Activated T-cell treated with anti-CD3 and anti-CD28 coated beads, Interleukin-2, amount 50 U/mL, for 72 hours (primary cell): Measurements from ENCODE around the gene ETV1. TPM values are rescaled to one million over a fixed set of nuclear protein-coding genes. Genes with fewer than 3 reads are reported as not detected.
"Not testable (repeated sequence)": the region's sequence is repeated elsewhere in the genome, so short reads cannot be mapped to it uniquely, and the experiment has no call there.

Experiments used
- ATAC-seq, 2 donors: fragments of 150-1000 bp; cut with Tn5 transposase; replicated peaks in 1 of 2; 2 replicates each; pipeline ENCODE4 v1.10.0; 2021; ENCODE audit warnings: moderate library complexity in 2 of 2, mild to moderate bottlenecking in 1 of 2
- DNase-seq, 2 donors: peaks; one replicate each; pipeline ENCODE4 v3.0.0; 2021 to 2022; ENCODE audit warnings: mixed read lengths in 1 of 2
- H3K27ac Mint-ChIP-seq: one replicate; pipeline ENCODE4 v1.8.0; 2022; ENCODE audit warnings: mild to moderate bottlenecking, moderate library complexity, mixed read lengths
- H3K27me3 Mint-ChIP-seq: one replicate; pipeline ENCODE4 v1.8.0; 2022; ENCODE audit warnings: low read depth, mixed read lengths
- H3K36me3 Mint-ChIP-seq, 2 donors: one replicate each; pipeline ENCODE4 v1.8.0; 2022; ENCODE audit warnings: mixed read lengths in 2 of 2, mild to moderate bottlenecking in 1 of 2; ENCODE audit not compliant: insufficient read depth in 2 of 2
- H3K4me1 Mint-ChIP-seq: one replicate; pipeline ENCODE4 v1.8.0; 2022; ENCODE audit warnings: low read depth, mixed read lengths
- H3K4me3 Mint-ChIP-seq, 2 donors: one replicate each; pipeline ENCODE4 v1.8.0; 2022; ENCODE audit warnings: mild to moderate bottlenecking in 2 of 2, mixed read lengths in 2 of 2, moderate library complexity in 2 of 2
- H3K9me3 Mint-ChIP-seq, 2 donors: one replicate each; pipeline ENCODE4 v1.8.0; 2022; ENCODE audit warnings: mixed read lengths in 2 of 2
- total RNA-seq, 2 donors: library from RNA; stranded (reverse); gene quantifications; one replicate each; pipeline ENCODE4 v1.2.3, GENCODE V29; 2022

ETV1 gene
- total RNA-seq, 2 donors from 2014 or later, result 1.1 TPM; not detected in 1

GRCh38 chr7:13946181-13946580 is 43.3 kb downstream of the ETV1 start:
- ATAC-seq (no peak), DNase-seq (no peak)
- Mint-ChIP-seq H3K4me1 (no peaks in the 10 kb centered on the region), H3K36me3 (no peaks in the 10 kb centered on the region), H3K27ac (no peak overlapping the region), H3K4me3 (no peak overlapping the region), H3K9me3 (peaks cover 0 to 4% of the 10 kb centered on the region in 2 donors), H3K27me3 (no peaks in the 10 kb centered on the region)

DNA sequence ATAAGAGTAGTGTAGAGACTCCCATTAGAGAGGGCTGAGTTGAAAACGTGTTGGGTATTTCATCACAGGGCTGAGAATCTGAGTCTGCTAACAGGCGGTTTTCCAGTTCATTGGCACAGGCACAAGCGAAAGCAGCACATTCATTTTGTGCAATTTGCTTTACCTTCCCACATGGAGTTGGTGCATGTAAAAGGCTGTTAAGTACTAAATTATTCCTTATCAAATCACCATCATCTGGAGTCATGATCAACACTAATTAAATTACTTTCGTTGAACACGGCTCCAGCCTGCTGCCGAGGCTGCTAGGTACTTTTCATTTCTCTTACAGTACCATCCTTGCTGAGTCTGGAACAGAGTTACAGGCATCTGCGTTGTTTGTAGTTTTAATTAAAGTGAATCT is 43.8 kb downstream of the ETV1 start:
- Mint-ChIP-seq H3K4me3 (no peak overlapping the region), H3K27ac (no peak overlapping the region), H3K27me3 (no peaks in the 10 kb centered on the region), H3K36me3 (no peaks in the 10 kb centered on the region), H3K9me3 (peaks cover 0 to 4% of the 10 kb centered on the region in 2 donors), H3K4me1 (no peaks in the 10 kb centered on the region)
- DNase-seq, result no peak
- no peak for ATAC-seq

DNA sequence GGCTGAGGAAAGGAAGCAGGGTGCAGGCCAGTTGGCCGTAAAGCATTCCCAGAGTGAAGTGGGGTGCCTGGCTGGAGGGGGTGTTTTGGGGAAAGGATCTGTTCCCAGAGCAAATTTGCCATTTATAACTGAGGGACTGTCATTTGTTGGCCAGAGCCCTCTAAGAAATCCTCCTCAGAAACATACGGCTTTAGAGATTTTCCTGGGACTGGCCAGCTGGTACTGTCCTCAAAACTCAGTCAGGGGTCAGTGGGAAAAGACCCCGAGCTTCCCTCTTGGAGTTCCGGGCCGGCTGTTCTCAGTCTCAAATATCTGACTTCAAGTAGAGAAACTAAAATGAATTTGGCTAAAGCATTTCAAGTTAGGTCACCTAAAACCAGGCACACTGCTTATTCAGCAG is 55.9 kb downstream of the ETV1 start:
- no peaks in the 10 kb centered on the region for H3K4me1 Mint-ChIP-seq
- H3K9me3 Mint-ChIP-seq, result no peaks in the 10 kb centered on the region
- ATAC-seq (no peak), DNase-seq (no peak)
- H3K36me3 Mint-ChIP-seq, result no peaks in the 10 kb centered on the region
- H3K27me3 Mint-ChIP-seq, result no peaks in the 10 kb centered on the region
- no peak overlapping the region for H3K4me3 Mint-ChIP-seq
- H3K27ac Mint-ChIP-seq, result no peak overlapping the region

- H3K4me1 Mint-ChIP-seq, result no peaks in the 10 kb centered on the region
- H3K27ac Mint-ChIP-seq, result no peak overlapping the region
- ATAC-seq (no peak), DNase-seq (no peak)
- H3K36me3 Mint-ChIP-seq, result no peaks in the 10 kb centered on the region
- no peaks in the 10 kb centered on the region for H3K27me3 Mint-ChIP-seq
- no peak overlapping the region for H3K4me3 Mint-ChIP-seq
- H3K9me3 Mint-ChIP-seq, result no peaks in the 10 kb centered on the region
These were observed 56.4 kb downstream of the ETV1 start for GRCh38 chr7:13933091-13933490.

DNA sequence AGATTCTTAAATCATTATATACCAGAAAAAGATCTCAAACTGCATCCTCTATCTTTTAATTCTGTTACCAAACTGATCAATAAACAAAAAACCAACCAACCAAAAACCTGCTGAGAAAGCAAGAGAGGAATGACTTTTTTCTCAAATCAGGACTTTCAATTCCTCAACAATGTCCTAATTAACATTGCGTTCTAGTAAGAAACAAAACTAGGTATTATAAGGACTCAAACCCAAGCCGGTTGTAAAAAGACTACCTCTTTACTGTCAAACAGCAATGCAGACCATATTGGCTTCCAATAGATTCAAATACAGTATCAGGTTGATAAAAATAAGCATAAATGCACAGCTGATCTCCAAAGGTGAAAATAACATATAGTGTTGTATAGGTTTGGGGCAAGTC is 57.3 kb downstream of the ETV1 start:
- H3K4me3 Mint-ChIP-seq, result no peak overlapping the region
- H3K36me3 Mint-ChIP-seq, result no peaks in the 10 kb centered on the region
- no peak overlapping the region for H3K27ac Mint-ChIP-seq
- DNase-seq (no peak), ATAC-seq (no peak)
- H3K4me1 Mint-ChIP-seq, result no peaks in the 10 kb centered on the region
- H3K27me3 Mint-ChIP-seq, result no peaks in the 10 kb centered on the region
- no peaks in the 10 kb centered on the region for H3K9me3 Mint-ChIP-seq

DNA sequence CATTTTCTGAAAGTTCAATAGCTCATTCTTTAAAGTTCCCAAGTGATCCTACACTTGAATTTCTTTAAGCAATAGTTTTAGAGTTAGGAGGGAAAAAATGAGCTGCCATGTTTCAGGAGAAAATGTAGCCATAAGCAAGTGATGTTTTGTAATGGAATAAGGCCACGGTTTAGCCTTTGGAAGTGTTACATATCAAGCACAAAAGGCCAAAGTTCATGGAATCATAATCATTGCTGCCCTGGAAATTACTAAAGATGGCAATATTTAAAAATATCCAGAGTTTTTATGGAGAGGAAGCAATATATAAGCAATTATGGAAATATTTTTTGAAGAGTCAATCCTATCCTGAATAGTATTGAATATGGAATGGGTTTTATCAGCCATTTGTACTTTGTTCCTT is 68.4 kb downstream of the ETV1 start:
- no peak overlapping the region for H3K27ac Mint-ChIP-seq
- DNase-seq (no peak), ATAC-seq (no peak)
- no peaks in the 10 kb centered on the region for H3K9me3 Mint-ChIP-seq
- no peaks in the 10 kb centered on the region for H3K27me3 Mint-ChIP-seq
- H3K4me1 Mint-ChIP-seq, result no peaks in the 10 kb centered on the region
- no peak overlapping the region for H3K4me3 Mint-ChIP-seq
- no peaks in the 10 kb centered on the region for H3K36me3 Mint-ChIP-seq

DNA sequence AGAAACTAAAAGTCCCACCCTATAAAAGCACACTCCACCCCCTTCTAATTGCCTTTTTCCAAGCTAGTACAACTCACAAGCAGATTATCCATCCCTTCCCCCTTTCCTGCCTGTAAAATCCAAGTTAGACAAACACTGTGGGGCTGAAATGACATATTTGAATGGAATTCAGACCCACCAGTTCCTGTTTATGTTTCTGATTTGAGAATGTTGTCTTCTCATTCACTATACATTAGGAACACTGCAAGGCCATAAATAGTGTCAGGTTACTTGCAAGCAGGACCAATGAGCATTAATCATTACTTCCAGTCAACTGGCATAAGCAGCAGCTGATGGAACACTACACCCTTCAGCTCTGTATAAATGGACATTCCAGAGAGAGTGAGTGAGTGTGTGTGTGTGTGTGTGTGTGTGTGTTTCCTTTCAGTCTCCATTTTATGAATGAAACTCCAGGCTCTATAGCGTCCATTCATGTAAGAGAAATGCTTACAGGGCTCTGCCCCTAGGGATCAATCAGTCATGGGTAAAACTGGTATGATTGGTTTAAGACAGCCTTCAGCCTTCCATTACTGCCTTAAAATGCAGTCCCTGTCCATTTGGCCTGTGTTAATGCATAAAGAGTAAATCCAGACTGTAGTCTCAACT is 69.3 kb downstream of the ETV1 start:
- Mint-ChIP-seq H3K4me1 (no peaks in the 10 kb centered on the region), H3K36me3 (no peaks in the 10 kb centered on the region), H3K27ac (no peak overlapping the region), H3K27me3 (no peaks in the 10 kb centered on the region), H3K4me3 (no peak overlapping the region), H3K9me3 (no peaks in the 10 kb centered on the region)
- no peak for DNase-seq
- ATAC-seq, result no peak

DNA sequence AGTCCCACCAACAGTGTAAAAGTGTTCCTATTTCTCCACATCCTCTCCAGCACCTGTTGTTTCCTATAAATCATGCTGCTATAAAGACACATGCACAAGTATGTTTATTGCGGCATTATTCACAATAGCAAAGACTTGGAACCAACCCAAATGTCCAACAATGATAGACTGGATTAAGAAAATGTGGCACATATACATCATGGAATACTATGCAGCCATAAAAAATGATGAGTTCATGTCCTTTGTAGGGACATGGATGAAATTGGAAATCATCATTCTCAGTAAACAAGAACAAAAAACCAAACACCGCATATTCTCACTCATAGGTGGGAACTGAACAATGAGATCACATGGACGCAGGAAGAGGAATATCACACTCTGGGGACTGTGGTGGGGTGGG is 71.1 kb downstream of the ETV1 start:
- DNase-seq, H3K36me3 Mint-ChIP-seq, ATAC-seq, H3K27ac Mint-ChIP-seq, H3K4me1 Mint-ChIP-seq, H3K9me3 Mint-ChIP-seq, H3K27me3 Mint-ChIP-seq, H3K4me3 Mint-ChIP-seq: not testable (repeated sequence)

DNA sequence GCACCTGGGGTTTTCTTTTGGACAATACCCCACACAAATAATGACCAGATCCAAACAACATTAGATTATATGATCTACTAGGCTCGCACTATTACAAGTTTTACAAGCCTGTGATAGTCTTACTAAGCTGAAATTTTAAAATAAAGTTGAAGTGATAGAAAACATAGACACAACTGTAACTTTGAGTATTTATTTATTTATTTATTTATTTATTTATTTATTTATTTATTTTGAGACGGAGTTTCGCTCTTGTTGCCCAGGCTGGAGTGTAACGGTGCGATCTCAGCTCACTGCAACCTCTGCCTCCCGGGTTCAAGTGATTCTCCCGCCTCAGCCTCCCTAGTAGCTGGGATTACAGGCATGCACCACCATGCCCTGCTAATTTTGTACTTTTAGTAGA is 72.4 kb downstream of the ETV1 start:
- not testable (repeated sequence) for H3K4me1 Mint-ChIP-seq, H3K9me3 Mint-ChIP-seq, ATAC-seq, H3K27me3 Mint-ChIP-seq, H3K4me3 Mint-ChIP-seq, H3K36me3 Mint-ChIP-seq, DNase-seq, H3K27ac Mint-ChIP-seq

GRCh38 chr7:13915891-13916290 is 73.6 kb downstream of the ETV1 start:
- Mint-ChIP-seq H3K36me3 (no peaks in the 10 kb centered on the region), H3K9me3 (no peaks in the 10 kb centered on the region), H3K27ac (no peak overlapping the region), H3K4me1 (peaks cover 3% of the 10 kb centered on the region), H3K27me3 (no peaks in the 10 kb centered on the region), H3K4me3 (no peak overlapping the region)
- DNase-seq, result no peak
- no peak for ATAC-seq

DNA sequence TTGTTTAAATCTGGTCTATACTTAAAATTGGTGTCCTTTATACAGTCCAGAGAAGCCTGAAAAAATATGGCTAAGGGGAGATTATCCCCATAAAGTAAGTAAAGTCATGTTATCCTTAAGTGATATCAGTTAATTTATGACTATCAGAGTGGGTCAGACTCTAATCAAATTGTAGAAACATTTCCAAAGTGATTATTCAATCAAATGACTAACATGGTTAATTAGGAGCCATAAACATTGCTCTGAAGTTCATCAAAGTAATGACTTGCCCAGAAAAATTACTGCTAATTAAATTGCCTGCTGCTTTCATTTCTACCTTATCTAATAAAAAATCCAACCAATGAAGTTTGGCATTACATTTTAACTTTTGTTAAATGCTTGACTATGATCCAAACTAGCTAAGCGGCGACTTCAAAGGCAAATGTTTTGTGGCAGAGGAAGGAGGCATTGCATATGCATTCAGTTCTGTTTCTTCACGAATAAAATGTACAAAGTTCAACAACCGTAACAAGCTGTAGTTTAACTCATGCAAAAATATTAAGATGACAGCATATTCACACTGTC is 76.7 kb downstream of the ETV1 start:
- Mint-ChIP-seq H3K9me3 (no peaks in the 10 kb centered on the region), H3K36me3 (no peaks in the 10 kb centered on the region), H3K4me3 (no peak overlapping the region), H3K27ac (no peak overlapping the region), H3K4me1 (peaks cover 5% of the 10 kb centered on the region), H3K27me3 (no peaks in the 10 kb centered on the region)
- ATAC-seq (no peak), DNase-seq (no peak)

GRCh38 chr7:13911909-13912308 is 77.6 kb downstream of the ETV1 start:
- Mint-ChIP-seq H3K9me3 (no peaks in the 10 kb centered on the region), H3K4me3 (no peak overlapping the region), H3K27ac (no peak overlapping the region), H3K36me3 (no peaks in the 10 kb centered on the region), H3K4me1 (peaks cover 5% of the 10 kb centered on the region), H3K27me3 (no peaks in the 10 kb centered on the region)
- ATAC-seq (no peak), DNase-seq (no peak)

- Mint-ChIP-seq H3K36me3 (no peaks in the 10 kb centered on the region), H3K4me1 (peaks cover 5% of the 10 kb centered on the region), H3K9me3 (no peaks in the 10 kb centered on the region), H3K4me3 (peak overlapping the region in 1 of 2 donors; percentile 65), H3K27me3 (no peaks in the 10 kb centered on the region), H3K27ac (peak overlapping the region; percentile 67)
- ATAC-seq (peak in 1 of 2 donors; percentile 90), DNase-seq (no peak)
These were observed 78.5 kb downstream of the ETV1 start for GRCh38 chr7:13910805-13911551.
